Neuronal stem cell (in vitro differentiated cells): ENCODE results near the gene SEC31B.

Source experiments
- DNase-seq: peaks from one replicate; pipeline ENCODE4 v3.0.0-alpha.2; 2013; ENCODE audit warnings: low spot score
- H2AFZ ChIP-seq: one replicate; pipeline ENCODE4 v1.6.1; 2013; ENCODE audit warnings: mild to moderate bottlenecking, low read length, inconsistent platforms
- H2AK5ac ChIP-seq: 2 replicates; pipeline ENCODE4 v1.6.1; 2013; ENCODE audit warnings: low read depth, mild to moderate bottlenecking, inconsistent platforms, low read length, moderate library complexity, mixed read lengths
- H2BK120ac ChIP-seq: 2 replicates; pipeline ENCODE4 v1.6.1; 2013; ENCODE audit warnings: low read depth, mild to moderate bottlenecking, inconsistent platforms, low read length, moderate library complexity, mixed read lengths
- H2BK12ac ChIP-seq: one replicate; pipeline ENCODE4 v1.6.1; 2013; ENCODE audit warnings: low read length, inconsistent platforms
- H2BK15ac ChIP-seq: 2 replicates; pipeline ENCODE4 v1.6.1; 2013; ENCODE audit warnings: mild to moderate bottlenecking, low read length, inconsistent platforms, mixed read lengths
- H2BK5ac ChIP-seq: one replicate; pipeline ENCODE4 v1.6.1; 2013; ENCODE audit warnings: inconsistent platforms, mild to moderate bottlenecking, low read length, moderate library complexity
- H3K14ac ChIP-seq: one replicate; pipeline ENCODE4 v1.6.1; 2013; ENCODE audit warnings: low read length, inconsistent platforms
- H3K18ac ChIP-seq: 2 replicates; pipeline ENCODE4 v1.6.1; 2013; ENCODE audit warnings: low read length, inconsistent platforms
- H3K23ac ChIP-seq: 2 replicates; pipeline ENCODE4 v1.6.1; 2013; ENCODE audit warnings: low read depth, mild to moderate bottlenecking, mixed read lengths, low read length, inconsistent platforms; ENCODE audit not compliant: poor library complexity
- H3K27ac ChIP-seq: replicated peaks from 3 replicates; pipeline ENCODE4 v1.5.1; 2013; ENCODE audit warnings: low read length, inconsistent platforms
- H3K27me3 ChIP-seq, 3 experiments: 2 replicates each; pipeline ENCODE4 v1.6.1; 2013; ENCODE audit warnings: low read length in 3 of 3, mild to moderate bottlenecking in 2 of 3, inconsistent platforms in 1 of 3, low read depth in 1 of 3, mixed read lengths in 1 of 3, moderate library complexity in 1 of 3; ENCODE audit not compliant: control insufficient read depth in 3 of 3, insufficient read depth in 3 of 3
- H3K36me3 ChIP-seq, 2 donors: replicated peaks in 1 of 2; 2 replicates each; pipeline ENCODE4 v1.6.1; 2013; ENCODE audit warnings: low read length in 2 of 2; ENCODE audit not compliant: control insufficient read depth in 2 of 2, insufficient read depth in 2 of 2
- H3K4ac ChIP-seq: 2 replicates; pipeline ENCODE4 v1.6.1; 2013; ENCODE audit warnings: inconsistent platforms, mild to moderate bottlenecking, low read length, moderate library complexity
- H3K4me1 ChIP-seq, 2 donors: 1 replicate in 1 of 2; 2 replicates in 1 of 2; pipeline ENCODE4 v1.6.1; 2013; ENCODE audit warnings: low read length in 2 of 2, low read depth in 1 of 2; ENCODE audit not compliant: control insufficient read depth in 2 of 2, insufficient read depth in 1 of 2
- H3K4me2 ChIP-seq: one replicate; pipeline ENCODE4 v1.6.1; 2013; ENCODE audit warnings: mild to moderate bottlenecking, low read length, inconsistent platforms; ENCODE audit not compliant: insufficient read depth, poor library complexity, severe bottlenecking
- H3K4me3 ChIP-seq, 2 donors: 2 replicates each; pipeline ENCODE4 v1.5.1; 2013; ENCODE audit warnings: low read length in 2 of 2, mild to moderate bottlenecking in 2 of 2, inconsistent platforms in 1 of 2, moderate library complexity in 1 of 2
- H3K79me1 ChIP-seq: one replicate; pipeline ENCODE4 v1.6.1; 2013; ENCODE audit warnings: low read depth, mild to moderate bottlenecking, inconsistent platforms, low read length, moderate library complexity
- H3K9ac ChIP-seq: one replicate; pipeline ENCODE4 v1.6.1; 2013; ENCODE audit warnings: mild to moderate bottlenecking, low read depth, low read length, inconsistent platforms; ENCODE audit not compliant: poor library complexity
- H3K9me3 ChIP-seq, 2 donors: replicated peaks in 1 of 2; 2 replicates each; pipeline versions ENCODE3 to v1.6.1; 2013; ENCODE audit warnings: low read length in 2 of 2, mild to moderate bottlenecking in 2 of 2, inconsistent platforms in 1 of 2, low read depth in 1 of 2, mixed read lengths in 1 of 2, moderate library complexity in 1 of 2; ENCODE audit not compliant: control insufficient read depth in 2 of 2, insufficient read depth in 1 of 2
- H4K8ac ChIP-seq: one replicate; pipeline ENCODE4 v1.6.1; 2013; ENCODE audit warnings: low read depth, mild to moderate bottlenecking, inconsistent platforms, low read length, moderate library complexity
- H4K91ac ChIP-seq: one replicate; pipeline ENCODE4 v1.6.1; 2013; ENCODE audit warnings: low read length, low read depth, mild to moderate bottlenecking, inconsistent platforms; ENCODE audit not compliant: poor library complexity
- WGBS, 2 donors: extraction: QIAGEN DNeasy Blood & Tissue Kit; methylation state at CpG; one replicate each; pipeline ENCODE4 v1.1.7; 2013; ENCODE audit warnings: missing lambda C conversion rate in 2 of 2, mixed read lengths in 1 of 2; ENCODE audit not compliant: insufficient read length in 2 of 2, insufficient replicate concordance in 1 of 2; ENCODE audit errors: extremely low coverage in 2 of 2; 5-methylcytosine and 5-hydroxymethylcytosine counted together

SEC31B gene

DNA sequence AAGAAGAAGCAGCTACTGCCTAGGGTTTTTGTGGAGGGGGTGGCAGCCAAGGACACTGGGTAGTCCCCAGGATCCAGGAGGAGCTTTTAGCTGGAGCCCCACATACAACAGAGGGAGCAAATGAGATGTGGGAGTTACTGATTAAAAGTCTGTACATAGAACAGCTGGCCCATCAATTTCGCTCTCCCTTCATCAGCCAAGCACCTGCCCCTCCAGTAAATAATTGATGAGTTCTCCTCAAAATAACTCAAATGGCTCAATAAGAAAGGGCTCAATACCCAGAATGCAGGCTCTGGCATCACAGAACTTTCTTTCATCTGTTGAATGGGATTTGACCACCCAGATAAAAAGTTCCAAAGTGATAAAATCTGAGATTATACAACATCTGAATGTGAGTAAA, 72.0 kb downstream of the SEC31B start:
- Histone ChIP-seq H3K4me3 (no peak overlapping the region), H3K79me1 (no peaks in the 10 kb centered on the region), H4K8ac (no peak overlapping the region), H2BK120ac (no peak overlapping the region), H2BK12ac (no peak overlapping the region), H2BK15ac (no peak overlapping the region), H3K23ac (no peak overlapping the region), H3K9ac (no peak overlapping the region), H4K91ac (no peak overlapping the region), H3K27me3 (peaks cover 0 to 7% (median 0%) of the 10 kb centered on the region in 3 experiments), H3K18ac (no peak overlapping the region), H3K36me3 (no peaks in the 10 kb centered on the region), H3K4ac (no peak overlapping the region), H3K4me1 (no peaks in the 10 kb centered on the region), H3K27ac (no peak overlapping the region), H2BK5ac (no peak overlapping the region), H2AFZ (no peak overlapping the region), H2AK5ac (no peak overlapping the region), H3K14ac (no peak overlapping the region), H3K4me2 (no peak overlapping the region), H3K9me3 (peaks cover 0 to 3% of the 10 kb centered on the region in 2 donors)
- no CpG with 5 or more reads among the region's 1 CpG for WGBS, 2 donors
- DNase-seq = no peak

- H4K8ac ChIP-seq = no peak overlapping the region
- H3K27me3 ChIP-seq = peaks cover 0 to under 1% (median 0%) of the 10 kb centered on the region in 3 experiments
- H2BK12ac ChIP-seq = no peak overlapping the region
- no peak overlapping the region for H3K4me2 ChIP-seq
- H2BK120ac ChIP-seq = no peak overlapping the region
- DNase-seq = no peak
- no peak overlapping the region for H3K9ac ChIP-seq
- no peak overlapping the region for H3K18ac ChIP-seq
- no peak overlapping the region for H3K23ac ChIP-seq
- H3K27ac ChIP-seq = no peak overlapping the region
- H2AK5ac ChIP-seq = no peak overlapping the region
- H2AFZ ChIP-seq = no peak overlapping the region
- no peaks in the 10 kb centered on the region for H3K79me1 ChIP-seq
- no peak overlapping the region for H2BK15ac ChIP-seq
- no CpG with 5 or more reads among the region's 4 CpGs for WGBS, 2 donors
- no peak overlapping the region for H3K14ac ChIP-seq
- no peak overlapping the region for H3K4ac ChIP-seq
- peaks cover 0 to 3% of the 10 kb centered on the region in 2 donors for H3K9me3 ChIP-seq
- no peak overlapping the region for H3K4me3 ChIP-seq
- no peak overlapping the region for H4K91ac ChIP-seq
- H3K36me3 ChIP-seq = no peaks in the 10 kb centered on the region
- no peaks in the 10 kb centered on the region for H3K4me1 ChIP-seq
- H2BK5ac ChIP-seq = no peak overlapping the region
Observed at GRCh38 chr10:100446130-100446761, 73.4 kb downstream of the SEC31B start.

DNA sequence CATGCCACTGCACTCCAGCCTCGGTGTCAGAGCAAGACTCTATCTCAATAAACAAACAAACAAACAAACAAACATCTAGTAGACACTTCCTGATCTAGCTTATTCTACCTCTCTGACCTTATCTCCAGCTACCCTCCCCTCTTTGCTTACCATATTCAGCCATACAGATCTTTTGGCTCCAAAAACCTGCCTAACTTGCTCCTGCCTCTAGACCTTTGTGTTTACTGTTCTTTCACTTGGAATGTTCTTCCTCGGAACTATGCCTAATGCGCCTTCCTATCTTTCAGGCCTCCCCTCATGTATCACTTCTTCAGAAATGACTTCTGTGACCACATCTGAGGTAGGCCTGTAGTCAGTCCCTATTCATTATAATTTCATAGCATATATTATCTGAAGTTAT, 77.1 kb downstream of the SEC31B start:
- H2BK5ac ChIP-seq = no peak overlapping the region
- no peak overlapping the region for H3K4me3 ChIP-seq
- no peak overlapping the region for H3K4me2 ChIP-seq
- WGBS, 2 donors = no CpG with 5 or more reads among the region's 3 CpGs
- H3K4me1 ChIP-seq = no peaks in the 10 kb centered on the region
- no peak overlapping the region for H2BK15ac ChIP-seq
- H4K91ac ChIP-seq = no peak overlapping the region
- no peak overlapping the region for H2AFZ ChIP-seq
- no peaks in the 10 kb centered on the region for H3K36me3 ChIP-seq
- no peak overlapping the region for H2BK12ac ChIP-seq
- H3K18ac ChIP-seq = no peak overlapping the region
- no peak overlapping the region for H3K14ac ChIP-seq
- H4K8ac ChIP-seq = no peak overlapping the region
- no peak for DNase-seq
- no peak overlapping the region for H3K27ac ChIP-seq
- no peak overlapping the region for H3K4ac ChIP-seq
- H2BK120ac ChIP-seq = no peak overlapping the region
- no peak overlapping the region for H3K9ac ChIP-seq
- peaks cover 0 to 2% (median 0%) of the 10 kb centered on the region in 3 experiments for H3K27me3 ChIP-seq
- peaks cover 0 to 3% of the 10 kb centered on the region in 2 donors for H3K9me3 ChIP-seq
- H3K23ac ChIP-seq = no peak overlapping the region
- no peak overlapping the region for H2AK5ac ChIP-seq
- no peaks in the 10 kb centered on the region for H3K79me1 ChIP-seq

DNA sequence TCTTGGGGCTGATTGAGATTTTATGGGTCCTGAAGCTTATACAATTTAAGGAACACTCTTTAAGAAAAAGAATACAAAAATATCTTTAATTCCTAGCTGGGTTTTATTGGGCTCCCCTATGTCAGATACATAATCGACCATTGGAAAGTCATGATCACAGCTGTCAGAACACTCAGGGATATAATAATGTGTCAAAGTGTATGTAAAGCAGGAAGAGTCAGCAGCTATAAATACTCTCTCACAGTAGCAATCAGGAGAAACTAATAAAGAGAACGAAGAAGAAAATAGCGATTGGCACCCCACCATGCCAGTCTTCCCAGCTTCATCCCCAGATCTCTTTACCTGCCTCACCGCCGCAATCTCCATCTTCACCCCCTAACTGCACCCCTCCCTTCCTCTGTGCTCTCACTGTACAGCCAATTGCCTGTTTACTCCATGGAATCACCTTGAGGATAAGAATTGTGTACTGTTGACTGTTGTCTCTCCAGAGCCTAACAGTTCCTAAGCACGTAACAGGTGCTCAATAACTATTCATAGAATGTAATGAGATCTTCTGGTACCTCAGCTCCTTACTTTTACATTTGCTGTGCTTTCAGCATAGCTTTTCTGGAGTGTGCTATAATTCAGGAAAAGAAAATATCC, 80.9 kb downstream of the SEC31B start:
- no peak overlapping the region for H2BK12ac ChIP-seq
- H3K23ac ChIP-seq = no peak overlapping the region
- H3K36me3 ChIP-seq = no peaks in the 10 kb centered on the region
- no CpG with 5 or more reads among the region's 6 CpGs for WGBS, 2 donors
- H2AK5ac ChIP-seq = no peak overlapping the region
- no peak for DNase-seq
- no peak overlapping the region for H2BK15ac ChIP-seq
- no peak overlapping the region for H3K4me2 ChIP-seq
- H4K91ac ChIP-seq = no peak overlapping the region
- no peak overlapping the region for H3K4me3 ChIP-seq
- no peaks in the 10 kb centered on the region for H3K9me3 ChIP-seq
- H2AFZ ChIP-seq = no peak overlapping the region
- H3K27me3 ChIP-seq = peaks cover 0 to 2% (median 0%) of the 10 kb centered on the region in 3 experiments
- no peak overlapping the region for H2BK5ac ChIP-seq
- H4K8ac ChIP-seq = no peak overlapping the region
- H3K18ac ChIP-seq = no peak overlapping the region
- no peak overlapping the region for H3K4ac ChIP-seq
- no peaks in the 10 kb centered on the region for H3K79me1 ChIP-seq
- H2BK120ac ChIP-seq = no peak overlapping the region
- no peak overlapping the region for H3K27ac ChIP-seq
- H3K4me1 ChIP-seq = no peaks in the 10 kb centered on the region
- no peak overlapping the region for H3K9ac ChIP-seq
- H3K14ac ChIP-seq = no peak overlapping the region
